ENCODE data around the gene TCTN2. TPM values are rescaled to one million over a fixed set of nuclear protein-coding genes. Genes with fewer than 3 reads are reported as not detected.

TCTN2 gene
- total RNA-seq, 2 experiments from 2014 or later: 3.0 to 3.5 TPM

- peaks cover 8% of the 10 kb centered on the region for H3K4me1 Mint-ChIP-seq (ENCODE audit: low read depth)
- H3K4me3 Mint-ChIP-seq: no peak overlapping the region
- intact Hi-C loops (cut with micrococcal nuclease): no loop called here
- no peaks in the 10 kb centered on the region for H3K27me3 Mint-ChIP-seq (ENCODE audit: low read depth)
- H3K27ac Mint-ChIP-seq: no peak overlapping the region
- H3K36me3 Mint-ChIP-seq (ENCODE audit: low read depth): peaks cover 38% of the 10 kb centered on the region
- no peak for DNase-seq
- H3K9me3 Mint-ChIP-seq: no peaks in the 10 kb centered on the region
- CTCF ChIA-PET: interaction anchor here (0.7 kb wide), 2 partner anchors 100 to 984 kb away, joined by 3 to 5 read pairs; no protein-coding TSS in a partner anchor
These were observed 13.7 kb upstream of the TCTN2 start for GRCh38 chr12:123657211-123657610.

GRCh38 chr12:123659996-123660727 lies 10.8 kb upstream of the TCTN2 start:
- DNase-seq: no peak
- Mint-ChIP-seq H3K4me3 (no peak overlapping the region), H3K27me3 (ENCODE audit: low read depth) (no peaks in the 10 kb centered on the region), H3K36me3 (ENCODE audit: low read depth) (peaks cover 39% of the 10 kb centered on the region), H3K4me1 (ENCODE audit: low read depth) (peaks cover 8% of the 10 kb centered on the region), H3K9me3 (no peaks in the 10 kb centered on the region), H3K27ac (peak overlapping the region; percentile 64)
- CTCF ChIA-PET: interaction anchor here (0.7 kb wide), 1 partner anchor 13 kb away, joined by 3 read pairs; no protein-coding TSS in a partner anchor
- intact Hi-C loops (cut with micrococcal nuclease): no loop called here

- Mint-ChIP-seq H3K4me3 (no peak overlapping the region), H3K27ac (no peak overlapping the region), H3K27me3 (ENCODE audit: low read depth) (no peaks in the 10 kb centered on the region), H3K9me3 (no peaks in the 10 kb centered on the region), H3K36me3 (ENCODE audit: low read depth) (peaks cover 14% of the 10 kb centered on the region), H3K4me1 (ENCODE audit: low read depth) (peaks cover 15% of the 10 kb centered on the region)
- CTCF ChIA-PET: no interaction called here
- intact Hi-C loops (cut with micrococcal nuclease): no loop called here
- no peak for DNase-seq
These were observed 3.1 kb upstream of the TCTN2 start for GRCh38 chr12:123667771-123668170.

- H3K36me3 Mint-ChIP-seq (ENCODE audit: low read depth): no peaks in the 10 kb centered on the region
- H3K9me3 Mint-ChIP-seq: no peaks in the 10 kb centered on the region
- CTCF ChIA-PET: no interaction called here
- DNase-seq: no peak
- no peaks in the 10 kb centered on the region for H3K27me3 Mint-ChIP-seq (ENCODE audit: low read depth)
- H3K4me3 Mint-ChIP-seq: peak overlapping the region; percentile 81
- peaks cover 17% of the 10 kb centered on the region for H3K4me1 Mint-ChIP-seq (ENCODE audit: low read depth)
- no peak overlapping the region for H3K27ac Mint-ChIP-seq
- intact Hi-C loops (cut with micrococcal nuclease): loop anchor here (1.0 to 2.0 kb wide), 2 partner anchors 39 to 42 kb away; partner anchors contain the start of genes EIF2B1 and GTF2H3
These were observed 963 bp downstream of the TCTN2 start for GRCh38 chr12:123671876-123672275.

- DNase-seq: no peak
These were observed 4.5 kb downstream of the TCTN2 start for GRCh38 chr12:123675436-123675835.

GRCh38 chr12:123676616-123677320 lies 5.9 kb downstream of the TCTN2 start:
- DNase-seq: no peak
- CTCF ChIA-PET: no interaction called here
- intact Hi-C loops (cut with micrococcal nuclease): no loop called here
- H3K9me3 Mint-ChIP-seq: no peaks in the 10 kb centered on the region
- no peak overlapping the region for H3K27ac Mint-ChIP-seq
- peaks cover 9% of the 10 kb centered on the region for H3K36me3 Mint-ChIP-seq (ENCODE audit: low read depth)
- peaks cover 7% of the 10 kb centered on the region for H3K4me1 Mint-ChIP-seq (ENCODE audit: low read depth)
- H3K4me3 Mint-ChIP-seq: no peak overlapping the region
- H3K27me3 Mint-ChIP-seq (ENCODE audit: low read depth): no peaks in the 10 kb centered on the region

More at GRCh38 chr12:123675436-123675835, 4.5 kb downstream of the TCTN2 start:
- peaks cover 5% of the 10 kb centered on the region for H3K36me3 Mint-ChIP-seq (ENCODE audit: low read depth)
- no peaks in the 10 kb centered on the region for H3K27me3 Mint-ChIP-seq (ENCODE audit: low read depth)
- intact Hi-C loops (cut with micrococcal nuclease): no loop called here
- peaks cover 17% of the 10 kb centered on the region for H3K4me1 Mint-ChIP-seq (ENCODE audit: low read depth)
- CTCF ChIA-PET: no interaction called here
- H3K4me3 Mint-ChIP-seq: no peak overlapping the region
- H3K27ac Mint-ChIP-seq: no peak overlapping the region
- no peaks in the 10 kb centered on the region for H3K9me3 Mint-ChIP-seq

- Mint-ChIP-seq H3K9me3 (no peaks in the 10 kb centered on the region), H3K4me3 (no peak overlapping the region), H3K27me3 (ENCODE audit: low read depth) (no peaks in the 10 kb centered on the region), H3K27ac (no peak overlapping the region), H3K36me3 (ENCODE audit: low read depth) (peaks cover 9% of the 10 kb centered on the region), H3K4me1 (ENCODE audit: low read depth) (no peaks in the 10 kb centered on the region)
- no peak for DNase-seq
- intact Hi-C loops (cut with micrococcal nuclease): no loop called here
- CTCF ChIA-PET: no interaction called here
These were observed 8.1 kb downstream of the TCTN2 start for GRCh38 chr12:123678981-123679380.

- no peak for DNase-seq
- no peak overlapping the region for H3K4me3 Mint-ChIP-seq
- intact Hi-C loops (cut with micrococcal nuclease): no loop called here
- CTCF ChIA-PET: no interaction called here
- H3K36me3 Mint-ChIP-seq (ENCODE audit: low read depth): peaks cover 9% of the 10 kb centered on the region
- no peaks in the 10 kb centered on the region for H3K27me3 Mint-ChIP-seq (ENCODE audit: low read depth)
- no peaks in the 10 kb centered on the region for H3K4me1 Mint-ChIP-seq (ENCODE audit: low read depth)
- no peak overlapping the region for H3K27ac Mint-ChIP-seq
- H3K9me3 Mint-ChIP-seq: no peaks in the 10 kb centered on the region
These were observed 10.7 kb downstream of the TCTN2 start for GRCh38 chr12:123681605-123682004.

GRCh38 chr12:123683964-123684363 lies 13.1 kb downstream of the TCTN2 start:
- CTCF ChIA-PET: no interaction called here
- no peak for DNase-seq
- Mint-ChIP-seq H3K4me1 (ENCODE audit: low read depth) (no peaks in the 10 kb centered on the region), H3K4me3 (no peak overlapping the region), H3K27ac (no peak overlapping the region), H3K27me3 (ENCODE audit: low read depth) (no peaks in the 10 kb centered on the region), H3K9me3 (no peaks in the 10 kb centered on the region), H3K36me3 (ENCODE audit: low read depth) (peaks cover 6% of the 10 kb centered on the region)
- intact Hi-C loops (cut with micrococcal nuclease): no loop called here

- no peak for DNase-seq
- Mint-ChIP-seq H3K9me3 (no peaks in the 10 kb centered on the region), H3K36me3 (ENCODE audit: low read depth) (peaks cover 2% of the 10 kb centered on the region), H3K27ac (no peak overlapping the region), H3K27me3 (ENCODE audit: low read depth) (no peaks in the 10 kb centered on the region), H3K4me1 (ENCODE audit: low read depth) (no peaks in the 10 kb centered on the region), H3K4me3 (no peak overlapping the region)
- CTCF ChIA-PET: no interaction called here
- intact Hi-C loops (cut with micrococcal nuclease): no loop called here
These were observed 15.8 kb downstream of the TCTN2 start for GRCh38 chr12:123686636-123687190.

GRCh38 chr12:123690191-123690840 lies 19.4 kb downstream of the TCTN2 start:
- Mint-ChIP-seq H3K9me3 (no peaks in the 10 kb centered on the region), H3K27me3 (ENCODE audit: low read depth) (no peaks in the 10 kb centered on the region), H3K4me3 (no peak overlapping the region), H3K27ac (no peak overlapping the region), H3K36me3 (ENCODE audit: low read depth) (peaks cover 7% of the 10 kb centered on the region), H3K4me1 (ENCODE audit: low read depth) (no peaks in the 10 kb centered on the region)
- intact Hi-C loops (cut with micrococcal nuclease): no loop called here
- CTCF ChIA-PET: no interaction called here
- no peak for DNase-seq

GRCh38 chr12:123696207-123696606 lies 25.3 kb downstream of the TCTN2 start:
- CTCF ChIA-PET: no interaction called here
- H3K36me3 Mint-ChIP-seq (ENCODE audit: low read depth): peaks cover 15% of the 10 kb centered on the region
- intact Hi-C loops (cut with micrococcal nuclease): no loop called here
- H3K4me1 Mint-ChIP-seq (ENCODE audit: low read depth): no peaks in the 10 kb centered on the region
- H3K9me3 Mint-ChIP-seq: no peaks in the 10 kb centered on the region
- H3K27ac Mint-ChIP-seq: no peak overlapping the region
- DNase-seq: no peak
- H3K4me3 Mint-ChIP-seq: no peak overlapping the region
- H3K27me3 Mint-ChIP-seq (ENCODE audit: low read depth): no peaks in the 10 kb centered on the region

Data from activated naive CD4-positive, alpha-beta T cell treated with anti-CD3 and anti-CD28 coated beads for 36 hours (primary cell).